Fibroblast of pulmonary artery (primary cell): ENCODE results near the gene CD207.
"Not testable (repeated sequence)": the region's sequence is repeated elsewhere in the genome, so short reads cannot be mapped to it uniquely, and the experiment has no call there.

Experiments used
- DNase-seq: peaks from one replicate; pipeline ENCODE4 v3.0.0-alpha.2; 2010; ENCODE audit warnings: low read depth
- H3K4me3 ChIP-seq: replicated peaks from 2 replicates; pipeline ENCODE4 v1.5.1; 2011; ENCODE audit warnings: low read depth, mild to moderate bottlenecking, control low read depth, low read length, moderate library complexity
- CTCF ChIP-seq: IDR thresholded peaks from 2 replicates; pipeline ENCODE4 v1.5.1; 2011; ENCODE audit warnings: mild to moderate bottlenecking, control low read depth, low read length, inconsistent platforms; ENCODE audit errors: missing control alignments

The CD207 gene

GRCh38 chr2:70806620-70807019, 29.0 kb downstream of the CD207 start:
- H3K4me3 ChIP-seq: no peak overlapping the region
- no peak for TF ChIP-seq CTCF
- no peak for DNase-seq

GRCh38 chr2:70806013-70806412, 29.6 kb downstream of the CD207 start:
- H3K4me3 ChIP-seq: no peak overlapping the region
- no peak for DNase-seq
- no peak for TF ChIP-seq CTCF

GRCh38 chr2:70801607-70802263, 33.9 kb downstream of the CD207 start:
- H3K4me3 ChIP-seq: no peak overlapping the region
- no peak for DNase-seq
- TF ChIP-seq CTCF: no peak

GRCh38 chr2:70799706-70800105, 35.9 kb downstream of the CD207 start:
- DNase-seq: no peak
- H3K4me3 ChIP-seq: no peak overlapping the region
- TF ChIP-seq CTCF: no peak

GRCh38 chr2:70797996-70798395, 37.6 kb downstream of the CD207 start:
- not testable (repeated sequence) for H3K4me3 ChIP-seq, DNase-seq

GRCh38 chr2:70797506-70797905, 38.1 kb downstream of the CD207 start:
- no peak for DNase-seq
- H3K4me3 ChIP-seq: no peak overlapping the region
- no peak for TF ChIP-seq CTCF

- no peak for DNase-seq
- H3K4me3 ChIP-seq: no peak overlapping the region
- TF ChIP-seq CTCF: no peak
Observed at GRCh38 chr2:70796262-70796661, 39.4 kb downstream of the CD207 start.
